Activated effector memory CD4-positive, alpha-beta T cell treated with Interleukin-2 at 50 U/mL for 16 hours (primary cell): Measurements from ENCODE around the gene TARS1.
"Not testable (repeated sequence)": the region's sequence is repeated elsewhere in the genome, so short reads cannot be mapped to it uniquely, and the experiment has no call there.

Experiments used
- DNase-seq: peaks from one replicate; pipeline ENCODE4 v3.0.0-alpha.2; 2020

Gene TARS1

GRCh38 chr5:33489481-33490067, 48.8 kb downstream of the TARS1 start:
- no peak for DNase-seq

DNA sequence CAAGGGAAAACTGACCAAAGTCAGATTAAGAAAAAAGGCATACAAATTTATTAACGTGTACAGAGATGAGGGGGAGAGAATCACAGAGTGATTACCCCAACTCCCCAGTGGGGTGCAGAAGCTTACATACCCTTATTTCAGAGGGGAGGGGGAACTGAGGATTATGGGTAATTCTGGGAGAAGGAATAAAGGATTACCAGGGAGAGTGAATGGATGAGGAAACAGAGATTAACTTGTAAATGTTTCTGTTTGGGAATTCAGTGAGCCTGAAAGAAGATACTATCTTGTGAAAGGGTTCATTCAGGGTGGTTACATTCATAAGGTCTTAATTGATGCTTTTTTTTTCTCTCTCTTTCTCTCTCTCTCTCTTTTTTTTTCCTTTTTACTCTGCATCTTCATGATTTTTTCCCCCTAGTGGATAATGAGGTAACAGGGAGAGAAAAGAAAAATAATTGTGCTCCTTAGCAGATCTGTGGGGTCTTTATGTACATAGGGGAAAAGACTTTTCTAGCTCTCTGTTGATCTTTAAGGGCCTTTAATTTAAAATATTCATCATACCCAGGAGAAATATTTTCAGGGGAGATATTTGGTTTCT, 49.4 kb downstream of the TARS1 start:
- DNase-seq = no peak

DNA sequence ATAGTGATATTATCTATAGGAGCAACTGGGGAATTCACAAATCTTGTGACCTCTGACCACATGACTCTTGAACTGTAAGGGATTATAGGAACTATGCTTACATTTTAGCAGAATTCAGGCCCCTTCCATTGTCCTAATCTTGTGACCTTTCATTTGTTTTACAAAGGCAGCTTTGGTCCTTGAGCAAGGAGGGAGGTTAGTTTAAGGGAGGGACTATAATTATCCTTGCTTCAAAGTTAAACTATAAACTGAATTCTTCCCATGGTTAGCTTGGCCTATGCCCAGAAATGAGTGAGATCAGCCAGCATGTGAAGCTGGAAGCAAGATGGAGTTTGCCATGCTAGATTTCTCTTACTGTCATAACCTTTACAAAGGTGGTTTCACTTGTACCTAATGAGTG, 51.2 kb downstream of the TARS1 start:
- no peak for DNase-seq

DNA sequence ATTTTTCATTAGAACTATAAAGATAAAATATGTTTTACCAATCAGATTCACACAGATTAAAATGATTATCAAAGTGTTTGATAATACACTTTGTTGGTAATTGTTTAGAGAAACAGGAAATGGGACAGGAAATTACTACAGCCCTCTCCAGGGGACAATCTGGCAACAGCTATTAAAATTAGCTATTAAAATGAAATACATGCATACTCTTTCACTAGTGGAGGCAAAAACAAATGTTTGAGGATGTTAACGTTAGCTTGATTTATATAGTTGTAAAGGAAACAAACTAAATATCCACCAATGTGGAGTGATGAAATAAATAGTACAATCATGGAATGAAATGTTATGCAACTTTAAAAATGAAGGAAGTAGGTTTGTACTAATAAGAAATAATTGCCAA, 53.7 kb downstream of the TARS1 start:
- DNase-seq = no peak

- no peak for DNase-seq
These were observed 60.5 kb downstream of the TARS1 start for GRCh38 chr5:33501260-33501659.

- DNase-seq = no peak
These were observed 61.1 kb downstream of the TARS1 start for GRCh38 chr5:33501899-33502298.

DNA sequence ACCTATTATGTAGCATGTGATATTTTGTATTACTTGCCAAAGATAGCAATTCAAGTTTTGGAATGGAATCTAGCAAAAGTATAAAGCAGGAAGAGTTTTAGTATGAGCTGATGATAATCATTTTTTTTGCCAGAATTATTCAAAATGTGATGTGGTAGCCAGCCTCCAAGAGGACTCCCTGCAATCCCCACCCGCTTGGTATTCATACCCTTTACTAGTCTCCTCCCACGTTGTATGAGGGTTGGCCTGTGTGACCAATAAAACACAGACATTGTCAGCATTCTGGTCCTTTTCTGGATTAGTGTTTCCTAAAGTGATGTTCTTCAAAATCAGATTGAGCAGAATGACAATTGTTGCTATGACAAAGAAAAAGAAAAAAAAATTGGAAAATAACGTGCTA, 63.8 kb downstream of the TARS1 start:
- DNase-seq = no peak

- no peak for DNase-seq
These were observed 66.7 kb downstream of the TARS1 start for GRCh38 chr5:33507426-33507825.

- DNase-seq = no peak
These were observed 68.3 kb downstream of the TARS1 start for GRCh38 chr5:33509036-33509435.

- no peak for DNase-seq
These were observed 72.9 kb downstream of the TARS1 start for GRCh38 chr5:33513462-33514185.

DNA sequence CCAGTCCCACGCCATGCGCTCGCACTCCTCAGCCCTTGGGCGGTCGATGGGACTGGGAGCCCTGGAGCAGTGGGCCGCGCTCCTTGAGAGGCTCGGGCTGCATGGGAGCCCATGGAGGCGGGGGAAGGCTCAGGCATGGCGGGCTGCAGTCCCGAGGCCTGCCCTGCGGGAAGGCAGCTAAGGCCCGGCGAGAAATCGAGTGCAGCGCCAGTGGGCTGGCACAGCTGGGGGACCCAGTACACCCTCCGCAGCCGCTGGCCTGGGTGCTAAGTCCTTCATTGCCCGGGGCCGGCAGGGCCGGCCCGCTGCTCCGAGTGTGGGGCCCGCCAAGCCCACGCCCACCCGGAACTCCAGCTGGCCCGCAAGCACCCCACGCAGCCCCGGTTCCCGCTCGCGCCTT, 74.6 kb downstream of the TARS1 start:
- DNase-seq = not testable (repeated sequence)

DNA sequence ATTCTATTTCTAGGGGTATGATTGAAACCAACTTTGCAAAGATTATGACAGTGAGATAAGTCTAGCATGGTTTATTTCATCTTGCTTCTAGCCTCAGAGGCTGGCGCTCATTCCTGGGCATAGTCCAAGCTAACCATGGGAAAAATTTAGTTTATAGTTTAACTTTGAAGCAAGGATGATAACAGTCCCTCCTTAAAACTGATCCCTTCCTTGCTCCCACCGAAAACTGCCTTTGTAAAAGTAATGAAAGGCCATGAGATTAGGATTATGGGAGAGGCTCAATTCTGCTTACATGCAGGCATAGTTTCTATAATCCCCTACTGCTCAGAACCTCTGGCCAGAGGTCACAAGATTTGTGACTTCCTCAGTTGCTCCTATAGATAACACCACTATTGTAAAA, 75.7 kb downstream of the TARS1 start:
- no peak for DNase-seq
